GM12892 (cell line): Measurements from ENCODE around the gene MAP1B.

Experiments used
- POLR2A ChIP-seq: IDR thresholded peaks from 2 replicates; pipeline ENCODE4 v1.6.1; 2011; ENCODE audit warnings: low read depth, low read length, control low read depth
- POLR2AphosphoS5 ChIP-seq: IDR thresholded peaks from 2 replicates; pipeline ENCODE4 v1.6.1; 2011; ENCODE audit warnings: low read depth, low read length, control low read depth
- TAF1 ChIP-seq: IDR thresholded peaks from 2 replicates; pipeline ENCODE4 v1.6.1; 2011; ENCODE audit warnings: low read depth, mild to moderate bottlenecking, control low read depth, low read length, borderline replicate concordance

GRCh38 chr5:72129725-72130124, 22.4 kb downstream of the MAP1B start:
- TF ChIP-seq TAF1 (no peak), POLR2A (no peak), POLR2AphosphoS5 (no peak)
